Right forelimb (tissue), 1 donor: ENCODE results near the gene JAZF1.

Source experiments
- DNase-seq: peaks from one replicate; pipeline ENCODE4 v3.0.0-alpha.2; 2018

Gene JAZF1

DNA sequence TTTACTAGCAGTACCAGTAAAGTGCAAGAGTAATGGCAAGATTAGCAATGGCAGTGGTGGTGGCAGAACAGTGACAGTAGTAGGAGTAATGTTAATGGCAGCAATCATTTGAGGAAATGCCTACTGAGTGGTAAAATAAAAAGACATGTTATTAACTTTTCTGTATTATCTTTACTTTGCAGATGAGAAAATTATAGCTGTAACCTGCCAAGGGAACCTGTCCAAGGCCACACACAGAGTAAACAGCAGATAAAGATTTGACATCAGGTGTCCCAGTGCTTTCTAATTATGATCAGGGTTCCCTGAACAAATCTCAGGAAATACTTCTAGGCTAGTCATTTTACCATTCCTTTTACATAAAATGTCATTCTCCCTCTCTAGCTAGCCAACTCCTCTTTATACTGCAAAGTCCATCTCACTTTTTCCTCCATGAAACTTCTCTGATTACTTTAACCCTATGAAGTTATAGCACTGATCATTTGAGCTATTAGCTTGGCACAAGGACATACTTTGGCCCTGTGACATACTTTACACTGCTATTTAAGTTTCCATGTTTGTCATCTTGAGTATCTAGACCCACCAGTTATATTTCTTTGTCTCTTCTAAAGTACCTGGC, 221.6 kb downstream of the JAZF1 start:
- DNase-seq, result no peak

DNA sequence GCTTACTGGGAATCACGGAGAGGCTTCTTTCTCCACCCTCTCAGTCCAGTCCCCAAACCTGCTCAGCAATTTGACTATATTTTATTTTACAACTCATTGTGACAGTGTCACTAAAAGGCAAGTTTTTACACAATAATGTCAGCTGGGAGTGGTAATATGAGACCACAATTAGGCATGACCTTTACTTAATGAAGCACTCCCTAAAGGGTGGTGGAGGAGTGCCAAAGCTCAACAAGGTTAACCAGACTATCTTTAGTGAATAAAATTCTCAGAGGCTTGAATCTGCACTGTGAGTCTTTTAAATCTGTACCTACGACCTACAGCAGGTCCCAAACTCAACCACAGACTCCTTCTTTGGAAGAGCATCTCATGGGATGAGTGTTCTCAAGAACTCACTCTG, 225.0 kb downstream of the JAZF1 start:
- no peak for DNase-seq

DNA sequence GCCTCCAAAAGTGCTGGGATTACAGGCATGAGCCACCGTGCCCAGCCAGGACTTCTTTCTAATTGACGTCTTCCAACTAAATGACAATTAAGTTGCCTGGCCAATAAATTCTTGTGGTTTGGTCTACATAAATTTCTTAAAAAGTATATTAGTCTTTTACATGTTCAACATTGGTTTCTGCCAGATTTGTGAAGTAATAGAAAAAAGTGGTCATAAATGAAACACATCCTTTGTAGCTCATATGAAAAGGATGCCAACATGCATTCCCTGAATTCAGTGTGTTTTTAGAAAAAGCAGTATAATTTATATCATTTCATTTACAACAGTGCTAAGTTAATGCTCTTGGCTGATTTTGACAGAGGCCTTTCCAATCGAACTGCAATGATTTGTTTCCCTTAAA, 225.6 kb downstream of the JAZF1 start:
- DNase-seq, result no peak

DNA sequence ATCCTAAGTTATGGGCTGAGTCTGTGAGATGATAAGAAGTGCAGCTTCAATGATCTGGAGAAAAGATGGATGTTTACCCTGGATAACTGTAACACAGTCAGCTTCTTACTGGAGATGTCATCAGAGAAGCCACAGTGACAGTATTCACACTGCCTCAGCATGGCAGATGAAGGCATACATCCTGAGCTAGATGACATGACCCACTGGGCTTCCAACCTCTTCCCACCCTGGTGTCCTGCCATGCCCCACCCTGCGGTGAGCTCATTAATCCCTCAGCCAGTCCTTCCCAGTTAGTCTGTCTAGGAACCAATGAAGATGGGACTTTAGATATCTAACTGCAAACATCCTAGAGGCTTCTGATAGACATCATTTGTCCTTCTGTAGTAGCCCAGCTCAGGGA, 226.8 kb downstream of the JAZF1 start:
- DNase-seq, result no peak

DNA sequence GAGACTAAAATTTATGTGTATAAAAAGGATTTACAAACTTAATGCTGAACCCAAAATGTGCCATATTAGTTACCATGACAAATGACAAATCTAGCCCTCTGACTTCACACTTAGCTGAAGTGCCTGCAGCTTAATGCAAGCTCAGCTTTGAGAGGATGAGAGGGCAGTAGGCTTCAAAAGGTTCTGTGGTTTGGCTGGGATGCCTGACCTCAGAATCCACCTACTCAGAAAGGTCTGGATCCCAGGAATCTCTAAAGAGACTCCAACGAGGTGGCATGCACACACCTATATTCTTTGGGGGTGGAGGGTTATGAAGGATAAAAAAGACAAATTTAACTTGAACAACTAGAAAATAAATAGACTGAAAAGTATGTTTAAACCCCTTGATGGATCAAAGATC, 227.2 kb downstream of the JAZF1 start:
- no peak for DNase-seq

DNA sequence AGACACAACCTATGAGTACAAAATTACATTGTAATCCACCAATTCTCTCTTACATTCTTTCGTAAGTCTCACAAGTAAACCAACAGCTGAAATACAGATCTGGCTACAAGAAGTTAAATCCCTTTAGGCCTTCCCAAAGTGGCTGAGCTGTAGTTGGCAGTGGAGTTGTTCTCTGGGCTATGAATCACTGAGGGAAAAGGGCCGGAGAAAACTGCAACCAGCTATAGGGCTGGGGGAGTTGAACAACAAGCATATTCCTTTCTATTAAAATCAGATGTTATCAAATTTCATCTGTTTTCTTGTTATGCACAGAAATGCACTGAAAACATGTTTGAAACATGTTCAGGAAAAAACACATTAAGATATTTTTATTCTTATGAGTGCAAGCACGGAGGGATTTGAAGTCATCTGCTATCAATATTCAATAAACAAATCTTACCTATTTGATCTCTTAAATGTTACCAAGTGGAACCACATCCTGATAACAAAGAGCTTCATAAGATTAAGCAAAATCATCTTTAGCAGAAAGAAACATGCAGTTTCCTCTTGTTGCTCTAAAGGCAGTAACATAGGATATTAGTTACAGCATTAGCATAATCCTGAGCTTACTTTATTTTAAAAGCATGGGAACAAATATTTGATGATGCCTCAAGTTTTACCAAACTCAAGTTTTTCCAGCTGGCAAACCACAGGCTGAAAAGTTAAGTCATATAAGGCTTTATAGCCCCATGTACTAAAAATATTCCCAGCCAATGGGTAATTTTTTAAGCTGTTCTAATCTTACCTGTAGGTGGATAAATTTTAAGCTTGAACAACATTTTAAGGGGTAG, 227.9 kb downstream of the JAZF1 start:
- no peak for DNase-seq

DNA sequence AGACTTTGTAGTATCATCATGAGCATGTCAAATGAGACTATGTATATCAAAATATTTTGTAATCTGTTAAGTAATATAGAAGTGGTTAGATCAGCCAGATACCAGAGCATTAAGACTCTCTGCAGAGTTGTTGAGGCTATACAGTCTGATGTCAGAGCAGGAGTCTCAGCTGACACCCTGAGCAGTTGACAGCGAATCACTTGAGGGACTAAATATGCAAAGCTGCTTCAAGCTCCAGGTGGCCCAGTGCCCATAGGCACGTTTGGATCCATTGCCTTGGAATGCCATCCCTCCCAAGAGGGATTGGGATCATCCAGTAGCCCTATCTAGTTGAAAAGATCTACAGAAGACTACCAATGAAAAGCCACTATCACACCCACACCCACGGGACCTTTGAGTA, 230.5 kb downstream of the JAZF1 start:
- DNase-seq, result no peak

DNA sequence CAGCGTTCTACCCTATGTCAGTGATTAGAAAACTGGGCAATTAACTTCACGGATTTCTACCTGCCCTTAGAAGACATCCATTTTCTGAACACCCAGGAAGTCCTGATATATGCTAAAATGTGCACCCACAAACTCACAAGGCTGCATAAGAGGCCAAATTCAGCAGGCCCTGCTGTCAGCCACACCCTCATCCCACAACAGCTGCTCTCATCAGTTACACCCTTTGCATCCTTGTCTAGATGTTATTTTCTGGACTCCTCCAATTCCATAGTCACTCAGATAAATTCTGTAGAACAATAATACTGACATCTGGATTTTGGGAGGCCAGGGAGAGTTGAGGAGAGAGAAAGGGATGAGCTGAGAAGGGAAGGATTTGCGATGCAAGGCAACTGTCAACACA, 231.7 kb downstream of the JAZF1 start:
- DNase-seq, result no peak

DNA sequence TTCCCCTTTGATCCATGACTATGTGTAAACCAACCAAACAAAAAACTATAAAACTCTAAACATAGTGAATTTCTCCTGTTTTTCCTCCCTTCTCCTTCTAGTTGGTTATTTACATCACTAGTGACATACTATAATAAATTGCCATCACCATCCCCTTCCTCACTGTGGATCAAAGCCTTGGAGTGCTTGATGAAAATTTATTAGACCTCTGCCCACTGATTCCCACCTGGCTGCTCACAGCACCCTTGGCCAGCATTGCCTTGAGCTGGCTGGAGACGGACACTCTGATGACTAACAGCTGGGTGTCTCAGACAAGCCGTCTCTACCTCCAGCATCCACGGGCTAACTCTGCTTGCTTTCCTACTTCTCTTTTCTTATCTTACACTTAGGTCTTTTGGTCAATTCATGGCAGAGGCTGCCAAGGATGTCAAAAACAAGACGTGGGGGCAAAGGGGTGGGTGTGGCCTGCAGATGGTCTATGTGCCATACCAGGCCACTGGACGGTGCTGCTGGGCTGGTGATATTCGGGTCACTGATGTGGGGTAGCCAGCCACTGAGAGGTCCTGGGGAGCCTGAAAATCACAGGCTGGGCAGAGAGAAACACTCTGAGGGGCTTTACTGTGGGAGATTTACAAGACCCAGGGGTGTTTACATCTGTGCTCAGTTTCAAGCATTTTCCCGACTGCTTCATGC, 232.9 kb downstream of the JAZF1 start:
- no peak for DNase-seq

DNA sequence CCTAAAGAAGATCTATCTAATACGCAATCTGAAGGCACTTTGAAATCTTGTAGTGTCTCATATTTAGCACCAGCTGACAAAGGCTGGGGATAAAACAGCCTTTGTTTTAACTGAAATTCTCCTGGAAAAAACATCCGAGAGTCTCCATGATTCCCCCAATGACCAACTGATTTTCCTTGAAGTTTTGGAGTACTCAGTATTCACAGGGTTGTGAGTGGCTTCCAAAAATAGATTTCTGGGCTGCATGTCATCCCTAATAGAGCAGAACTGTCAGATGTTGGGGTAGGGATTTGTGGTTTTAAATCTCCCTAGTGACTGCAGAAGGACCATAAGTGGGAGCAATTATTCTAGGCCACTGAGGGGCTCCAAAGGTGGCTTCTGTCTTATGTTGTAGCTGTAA, 234.2 kb downstream of the JAZF1 start:
- no peak for DNase-seq

DNA sequence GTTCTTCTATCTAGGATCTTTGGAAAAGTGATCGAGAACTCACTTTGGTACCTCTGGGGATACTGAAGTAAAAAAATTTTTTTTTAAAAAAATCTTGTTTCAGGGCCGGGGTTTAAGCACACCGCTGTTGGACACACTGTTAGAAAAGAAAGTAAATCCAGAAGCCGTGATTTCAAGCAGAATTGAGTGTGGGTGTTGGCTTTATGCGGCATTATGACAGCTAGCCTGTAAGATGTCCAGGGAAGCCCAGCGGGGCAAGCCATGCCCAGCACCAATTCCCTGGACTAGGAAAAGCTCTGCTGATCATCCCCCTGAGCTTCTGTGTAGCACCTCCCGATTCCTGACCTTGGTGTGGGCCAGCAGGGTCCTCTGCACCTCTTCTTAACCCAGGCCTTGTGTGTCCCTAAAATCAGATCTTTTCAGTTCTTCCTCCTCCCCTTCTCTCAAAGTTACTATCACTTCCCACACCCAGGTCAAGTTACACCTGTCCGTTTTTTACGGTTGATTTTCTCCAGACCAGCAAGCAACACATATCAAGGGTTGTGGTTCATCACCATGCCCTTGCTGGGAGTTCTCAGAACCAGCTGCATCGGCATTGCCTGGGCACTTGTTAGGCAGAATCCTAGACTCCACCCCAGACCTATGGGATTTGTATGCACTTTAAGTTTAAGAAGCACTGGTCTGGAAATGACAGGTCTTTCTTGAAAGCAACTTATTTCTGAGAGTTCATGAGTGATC, 235.4 kb downstream of the JAZF1 start:
- DNase-seq, result no peak

DNA sequence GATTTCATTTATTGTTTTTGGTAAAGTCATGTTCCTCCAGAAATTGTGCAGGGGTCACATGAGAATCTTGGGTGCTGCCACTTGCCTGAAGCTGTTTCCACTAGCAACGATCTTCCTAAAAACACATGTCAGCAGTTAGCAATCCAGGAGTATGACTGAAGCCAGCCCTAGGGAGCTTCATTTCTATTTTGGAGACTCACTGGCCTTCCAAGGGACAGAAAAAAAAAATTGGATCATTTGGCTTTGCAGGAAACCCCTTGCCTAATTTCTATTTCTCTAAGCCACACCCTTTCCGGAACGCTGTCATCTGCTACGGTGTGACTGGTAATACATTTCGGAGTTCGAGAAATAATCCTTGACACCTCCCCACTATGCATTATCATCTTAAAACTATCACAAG, 236.0 kb downstream of the JAZF1 start:
- no peak for DNase-seq

DNA sequence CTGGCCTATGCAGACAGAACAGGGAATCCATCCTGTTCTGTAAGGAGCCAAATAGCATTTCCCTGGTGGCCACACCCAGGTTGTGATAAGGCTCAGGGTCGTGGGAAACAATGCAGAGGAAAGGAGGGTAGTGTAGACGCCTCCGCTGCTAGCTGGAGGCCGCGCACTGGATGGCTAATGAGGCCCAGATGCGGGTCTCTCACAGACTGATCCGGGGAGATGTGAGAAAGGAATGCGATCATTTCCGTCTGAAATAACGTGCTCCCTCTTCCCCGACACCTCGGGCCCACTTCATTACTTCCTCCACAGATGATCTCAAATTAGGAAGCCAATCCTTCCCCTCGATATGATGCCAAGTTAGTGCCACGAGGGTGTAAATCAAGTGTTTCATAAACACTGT, 237.4 kb downstream of the JAZF1 start:
- no peak for DNase-seq

DNA sequence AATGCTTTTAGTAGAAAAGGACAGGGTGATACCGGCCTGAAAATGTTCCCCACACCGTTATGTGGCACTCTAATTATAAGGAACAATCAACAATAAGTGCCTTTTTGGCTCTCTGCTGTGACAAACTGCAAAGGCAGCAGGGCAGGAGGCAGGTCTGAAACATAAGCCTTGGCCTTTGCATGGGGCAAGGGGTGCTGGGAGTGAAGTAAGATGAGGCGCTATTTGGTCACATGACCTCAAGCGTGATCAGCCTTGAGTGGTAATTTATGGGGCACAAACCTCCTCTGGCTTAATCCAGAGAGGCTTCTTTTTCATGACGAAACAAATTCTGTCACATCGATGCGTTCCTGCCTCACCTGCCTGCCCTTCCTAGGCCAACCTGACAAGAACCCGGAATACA, 237.9 kb downstream of the JAZF1 start:
- no peak for DNase-seq

DNA sequence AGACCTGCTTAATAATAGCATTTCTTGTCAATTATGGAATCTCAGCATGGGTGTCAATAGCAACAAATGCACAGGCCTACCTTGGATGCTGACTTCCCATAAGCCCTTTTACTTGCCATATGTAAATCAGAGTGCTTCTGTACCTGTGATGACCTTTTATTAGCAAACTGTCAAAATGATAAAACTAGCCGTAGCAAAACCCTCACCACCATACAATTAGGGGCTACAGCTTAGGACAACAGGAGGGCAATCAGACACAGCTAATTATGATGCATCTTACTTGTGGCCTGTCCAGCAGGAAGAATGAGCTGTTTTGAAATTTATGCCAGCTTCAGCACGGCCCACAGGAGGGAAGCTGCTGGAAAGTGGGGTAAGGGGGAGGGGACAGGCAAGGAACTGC, 239.1 kb downstream of the JAZF1 start:
- DNase-seq, result no peak

DNA sequence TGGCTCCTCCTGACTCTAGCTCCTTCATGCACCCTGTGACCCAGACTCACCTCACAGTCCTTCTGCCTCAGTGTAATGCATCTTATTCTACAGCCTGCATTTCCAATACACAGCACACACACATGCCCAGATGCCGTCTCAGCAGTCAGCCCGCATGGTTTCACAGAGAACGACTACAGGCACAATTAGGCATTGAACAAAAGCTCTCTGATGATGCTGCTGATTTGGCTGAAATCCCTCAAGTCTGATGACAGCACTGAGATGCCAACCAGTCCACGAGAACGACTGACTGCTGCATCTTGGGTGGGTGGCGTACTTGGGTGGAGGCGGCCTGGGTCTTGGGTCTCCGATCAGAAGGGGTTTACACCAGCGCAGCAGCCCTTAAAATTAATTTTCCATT, 240.3 kb downstream of the JAZF1 start:
- DNase-seq, result no peak

DNA sequence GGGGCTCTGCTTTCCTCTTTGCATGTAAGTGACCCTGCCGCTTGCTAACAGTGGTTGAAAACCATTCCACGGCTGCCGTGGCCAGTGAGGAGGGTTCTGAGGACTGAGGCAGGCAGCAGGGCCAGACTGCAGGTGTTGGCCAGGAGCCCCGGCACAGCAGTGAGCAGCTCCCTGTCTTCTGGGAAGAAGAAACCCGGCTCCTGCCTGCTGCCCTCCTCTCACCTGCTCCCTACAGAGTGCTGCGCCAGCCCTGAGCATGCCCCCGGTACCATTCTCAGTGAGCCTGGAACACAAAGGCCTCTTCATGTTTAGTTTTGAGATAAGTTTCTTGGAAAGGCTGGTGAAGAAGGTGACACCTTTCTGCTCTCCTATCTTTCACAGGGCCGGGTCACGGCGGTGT, 240.7 kb downstream of the JAZF1 start:
- no peak for DNase-seq

DNA sequence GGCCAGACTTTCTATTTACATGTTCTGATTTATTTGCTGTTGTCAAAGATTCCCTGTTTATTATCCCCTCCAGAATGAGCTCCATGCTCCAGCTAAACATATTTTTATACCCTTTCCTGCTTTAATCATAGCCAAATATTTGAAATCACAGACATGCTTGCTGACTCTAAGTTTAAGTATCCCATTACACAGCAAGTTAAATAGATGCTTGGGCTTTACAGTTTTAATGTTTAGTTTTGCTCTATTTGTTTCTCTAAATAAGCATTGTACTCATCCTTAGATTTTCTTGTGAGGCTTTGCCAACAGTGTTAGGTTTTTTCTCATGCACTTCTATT, 243.9 kb downstream of the JAZF1 start:
- no peak for DNase-seq

DNA sequence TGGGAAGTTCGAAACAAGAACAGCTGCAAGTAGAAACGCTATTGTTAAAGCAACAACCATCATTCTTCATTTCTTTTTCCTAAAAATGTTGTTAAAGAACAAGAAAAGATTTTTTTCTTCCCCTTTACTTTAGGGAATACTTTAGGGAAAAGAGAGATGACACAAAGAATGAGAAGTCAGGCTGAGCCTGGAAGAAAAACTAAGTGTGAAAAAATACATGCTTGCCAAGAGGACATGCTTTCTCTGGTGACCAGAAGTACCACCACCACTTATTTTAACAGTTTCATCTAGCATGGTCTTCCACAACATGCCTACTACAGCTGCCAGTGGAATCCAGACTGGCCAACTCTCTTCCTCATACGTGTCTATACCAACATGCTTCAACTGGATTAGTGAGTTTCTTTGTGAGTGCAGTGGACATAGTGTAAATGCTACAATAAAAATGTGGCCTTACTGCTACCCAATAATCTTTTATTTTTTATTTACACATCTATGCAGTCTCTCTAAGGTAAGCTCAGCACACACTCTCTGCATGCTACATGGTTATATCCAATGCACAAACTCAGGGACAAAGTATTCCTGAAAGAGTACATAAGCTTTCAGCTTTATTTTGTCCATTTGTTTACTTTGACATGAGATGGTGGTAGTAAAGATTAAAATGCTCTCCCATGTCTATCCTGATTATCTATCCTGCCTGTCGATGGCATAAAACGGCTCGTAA, 244.4 kb downstream of the JAZF1 start:
- no peak for DNase-seq

DNA sequence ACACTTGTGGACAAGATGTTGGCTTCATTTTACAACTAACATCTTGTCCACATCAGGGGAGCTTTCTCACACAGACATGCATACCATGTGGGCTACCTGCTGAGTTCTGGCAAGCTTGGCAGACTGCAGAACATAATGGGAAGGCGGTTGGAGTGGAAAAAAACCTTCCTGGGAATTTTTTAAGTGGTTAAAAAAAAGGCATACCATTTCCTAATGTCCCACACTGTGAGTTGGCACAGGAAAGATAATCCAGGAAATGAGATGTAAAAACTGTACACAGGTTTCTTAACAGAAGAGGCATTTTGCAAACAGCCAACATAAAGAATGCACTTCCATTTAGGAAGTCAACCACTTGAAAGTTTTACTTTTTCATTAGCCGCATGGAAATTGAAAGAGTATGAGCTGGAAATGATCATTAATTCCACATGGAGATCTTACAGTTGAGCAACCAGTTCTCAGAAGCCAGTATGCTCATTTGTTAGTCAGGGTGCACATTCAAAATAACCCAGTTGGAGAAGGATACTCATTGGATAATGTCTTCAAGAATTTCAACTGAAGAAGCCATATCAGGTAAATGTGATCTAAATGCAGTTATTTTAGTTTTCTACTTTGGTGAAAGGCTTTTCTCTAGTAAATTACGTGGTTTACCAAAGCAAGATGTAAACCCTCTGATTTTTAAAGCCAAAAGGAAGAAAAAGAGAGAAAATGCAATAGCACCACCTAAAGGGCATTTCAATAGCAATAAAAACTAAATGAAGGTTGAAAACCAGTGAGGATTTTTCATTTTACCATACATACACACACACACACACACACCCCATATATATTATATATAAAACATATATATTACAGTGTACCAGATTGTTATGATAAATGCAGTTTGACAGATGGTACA, 246.7 kb downstream of the JAZF1 start:
- DNase-seq, result no peak

DNA sequence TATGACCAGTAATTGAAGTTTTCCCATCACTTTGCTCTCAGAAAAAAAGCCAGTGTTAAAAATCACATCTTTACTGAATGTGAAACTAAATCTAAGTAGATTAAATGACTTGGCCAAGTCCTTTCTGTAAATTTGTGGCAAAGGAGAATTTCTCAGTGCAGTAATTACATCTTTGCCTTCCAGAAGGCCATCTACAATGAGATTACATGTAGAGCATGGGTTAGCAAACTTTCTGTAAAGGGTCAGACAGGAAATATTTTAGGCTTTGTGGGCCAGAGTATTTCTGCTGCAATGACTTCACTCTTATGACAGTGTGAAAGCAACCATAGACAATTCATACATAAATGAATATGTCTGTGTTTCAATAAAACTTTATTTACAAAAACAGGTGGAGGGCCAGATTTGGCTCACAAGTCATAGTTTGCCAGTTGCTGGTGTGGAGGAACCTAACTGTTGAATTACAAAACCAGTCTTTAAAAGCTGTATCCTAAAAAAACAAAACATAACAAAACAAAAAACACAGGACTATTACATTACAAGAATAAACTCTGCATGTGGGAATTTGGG, 249.6 kb downstream of the JAZF1 start:
- DNase-seq, result no peak

DNA sequence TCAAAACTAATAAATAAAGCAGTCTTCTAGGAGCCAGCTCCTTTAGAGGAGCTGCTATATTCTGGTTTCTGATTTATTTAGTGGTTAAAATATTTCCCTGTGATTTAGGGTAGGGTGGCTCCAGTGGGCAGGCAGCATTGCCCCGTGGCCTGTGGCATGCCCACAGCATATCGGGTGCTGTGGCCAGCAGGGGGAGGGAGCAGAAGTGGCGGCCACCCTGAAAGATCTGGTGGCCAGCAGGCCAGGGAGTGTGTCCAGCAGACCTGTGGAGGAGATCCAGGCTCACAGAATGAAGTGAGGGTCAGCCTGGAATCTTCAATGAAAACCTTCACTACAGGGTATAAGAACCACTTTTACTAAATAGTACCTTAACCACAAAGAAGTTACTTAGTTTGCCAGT, 251.5 kb downstream of the JAZF1 start:
- no peak for DNase-seq
